22Rv1 (cell line): ENCODE results near the gene IRF1.
"Not testable (repeated sequence)": the region's sequence is repeated elsewhere in the genome, so short reads cannot be mapped to it uniquely, and the experiment has no call there.

ENCODE experiments used
- H3K27ac ChIP-seq: fragments of 450-650 bp; 2 replicates; pipeline ENCODE4 v1.5.1; 2017
- ZFX ChIP-seq: fragments of 450-650 bp; IDR thresholded peaks from 2 replicates; pipeline ENCODE4 v1.6.1; 2017; ENCODE audit warnings: antibody characterized with exemption, borderline replicate concordance
- TF ChIP-seq, protein P1 (sequence below): fragments of 450-650 bp; IDR thresholded peaks from 2 replicates; pipeline ENCODE4 v1.5.1; 2017; ENCODE audit warnings: mild to moderate bottlenecking

IRF1 gene

DNA sequence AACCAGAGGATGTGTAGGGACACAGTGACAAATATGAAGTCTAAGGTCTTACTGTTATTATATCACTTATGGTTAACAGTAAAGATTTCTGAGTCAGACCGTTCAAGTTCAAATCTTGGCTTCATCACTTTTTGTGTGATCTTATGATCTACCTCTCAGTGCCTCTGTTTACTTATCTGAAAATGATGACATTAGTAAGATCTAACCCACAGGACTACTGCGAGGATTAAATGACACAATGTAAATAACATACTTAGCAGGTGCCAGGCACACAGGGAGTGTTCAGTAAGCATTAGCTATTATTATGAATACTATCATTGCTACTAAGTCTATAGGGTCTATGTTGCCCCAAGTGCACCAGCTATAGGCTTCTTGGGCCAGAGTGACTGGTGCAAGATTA, 2.0 kb downstream of the IRF1 start:
- H3K27ac ChIP-seq, result no peak overlapping the region
- TF ChIP-seq ZFX, result no peak
- TF ChIP-seq, protein P1, sequence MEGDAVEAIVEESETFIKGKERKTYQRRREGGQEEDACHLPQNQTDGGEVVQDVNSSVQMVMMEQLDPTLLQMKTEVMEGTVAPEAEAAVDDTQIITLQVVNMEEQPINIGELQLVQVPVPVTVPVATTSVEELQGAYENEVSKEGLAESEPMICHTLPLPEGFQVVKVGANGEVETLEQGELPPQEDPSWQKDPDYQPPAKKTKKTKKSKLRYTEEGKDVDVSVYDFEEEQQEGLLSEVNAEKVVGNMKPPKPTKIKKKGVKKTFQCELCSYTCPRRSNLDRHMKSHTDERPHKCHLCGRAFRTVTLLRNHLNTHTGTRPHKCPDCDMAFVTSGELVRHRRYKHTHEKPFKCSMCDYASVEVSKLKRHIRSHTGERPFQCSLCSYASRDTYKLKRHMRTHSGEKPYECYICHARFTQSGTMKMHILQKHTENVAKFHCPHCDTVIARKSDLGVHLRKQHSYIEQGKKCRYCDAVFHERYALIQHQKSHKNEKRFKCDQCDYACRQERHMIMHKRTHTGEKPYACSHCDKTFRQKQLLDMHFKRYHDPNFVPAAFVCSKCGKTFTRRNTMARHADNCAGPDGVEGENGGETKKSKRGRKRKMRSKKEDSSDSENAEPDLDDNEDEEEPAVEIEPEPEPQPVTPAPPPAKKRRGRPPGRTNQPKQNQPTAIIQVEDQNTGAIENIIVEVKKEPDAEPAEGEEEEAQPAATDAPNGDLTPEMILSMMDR, result no peak

DNA sequence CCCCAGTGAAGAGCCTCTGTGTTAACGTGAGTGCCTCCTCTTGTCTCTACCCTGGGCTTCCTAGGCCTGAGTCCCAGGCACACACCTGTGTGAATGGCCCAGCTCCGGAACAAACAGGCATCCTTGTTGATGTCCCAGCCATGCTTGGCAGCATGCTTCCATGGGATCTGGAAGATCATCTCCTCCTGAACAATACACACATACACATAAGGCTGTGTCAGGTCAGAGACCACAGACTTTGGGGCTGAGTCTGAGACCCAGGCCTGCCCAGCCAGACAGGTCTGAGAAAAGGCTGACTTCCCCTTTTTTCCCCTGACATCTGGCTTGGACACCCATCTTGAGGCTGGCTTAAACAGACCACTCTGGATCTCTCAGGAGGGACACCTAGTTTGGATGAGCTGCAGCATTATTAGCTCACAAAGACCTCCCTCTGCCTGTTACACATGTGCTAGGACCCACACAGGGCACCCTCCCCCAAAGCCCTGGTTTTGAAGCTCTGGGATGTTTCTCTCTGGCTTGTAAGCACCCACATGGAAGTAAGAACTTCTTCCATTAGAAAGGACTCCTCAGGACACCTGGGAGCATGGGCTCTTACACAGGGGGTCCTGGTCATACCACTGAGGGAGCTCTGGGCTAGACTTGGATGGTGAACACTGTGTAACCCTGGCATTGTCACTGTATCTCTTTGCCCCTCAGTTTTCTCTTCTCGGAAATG, 2.6 kb downstream of the IRF1 start:
- TF ChIP-seq, protein P1, result no peak
- TF ChIP-seq ZFX, result no peak
- no peak overlapping the region for H3K27ac ChIP-seq

DNA sequence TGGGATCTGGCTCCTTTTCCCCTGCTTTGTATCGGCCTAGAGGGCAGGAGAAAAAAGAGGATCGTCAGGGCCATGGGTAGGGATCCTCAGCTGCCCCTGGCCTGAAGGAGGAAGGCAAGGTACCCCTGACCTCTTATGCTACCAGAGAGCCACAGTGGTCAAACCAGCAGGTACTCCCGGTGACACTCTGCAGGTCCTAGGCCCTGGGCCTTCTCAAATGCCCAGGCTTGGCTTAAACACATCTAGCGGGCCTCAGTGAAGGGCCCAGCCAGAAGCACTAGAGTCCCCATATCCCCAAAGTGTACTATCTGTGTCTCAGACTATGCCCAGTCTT, 3.5 kb downstream of the IRF1 start:
- TF ChIP-seq, protein P1, result no peak
- TF ChIP-seq ZFX, result no peak
- no peak overlapping the region for H3K27ac ChIP-seq

DNA sequence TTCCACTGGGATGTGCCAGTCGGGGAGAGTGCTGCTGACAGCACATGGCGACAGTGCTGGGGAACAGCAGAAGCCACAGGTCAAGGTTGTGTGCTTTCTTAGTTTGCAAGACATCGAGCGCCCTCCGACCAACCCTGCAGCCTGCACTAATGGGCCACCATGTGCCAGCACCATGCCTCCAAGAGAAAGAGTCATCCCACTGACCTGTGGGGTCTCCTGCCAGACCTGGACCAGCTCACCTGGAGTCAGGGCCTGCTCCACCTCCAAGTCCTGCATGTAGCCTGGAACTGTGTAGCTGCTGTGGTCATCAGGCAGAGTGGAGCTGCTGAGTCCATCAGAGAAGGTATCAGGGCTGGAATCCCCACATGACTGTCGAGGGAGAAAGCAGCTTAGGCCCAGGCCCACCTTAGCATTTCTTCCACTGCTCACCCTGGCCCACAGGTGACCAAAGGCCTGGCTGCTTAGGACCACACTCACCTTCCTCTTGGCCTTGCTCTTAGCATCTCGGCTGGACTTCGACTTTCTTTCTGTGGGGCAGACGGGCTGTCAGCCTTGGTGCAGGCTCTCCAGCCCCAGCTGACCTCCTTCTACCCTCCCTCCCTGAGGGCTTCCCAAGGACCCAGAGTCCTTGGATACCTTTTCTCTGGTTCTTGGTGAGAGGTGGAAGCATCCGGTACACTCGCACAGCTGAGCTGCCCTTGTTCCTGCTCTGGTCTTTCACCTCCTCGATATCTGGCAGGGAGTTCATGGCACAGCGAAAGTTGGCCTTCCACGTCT, 4.1 kb downstream of the IRF1 start:
- TF ChIP-seq, protein P1, result no peak
- TF ChIP-seq ZFX, result no peak
- no peak overlapping the region for H3K27ac ChIP-seq

DNA sequence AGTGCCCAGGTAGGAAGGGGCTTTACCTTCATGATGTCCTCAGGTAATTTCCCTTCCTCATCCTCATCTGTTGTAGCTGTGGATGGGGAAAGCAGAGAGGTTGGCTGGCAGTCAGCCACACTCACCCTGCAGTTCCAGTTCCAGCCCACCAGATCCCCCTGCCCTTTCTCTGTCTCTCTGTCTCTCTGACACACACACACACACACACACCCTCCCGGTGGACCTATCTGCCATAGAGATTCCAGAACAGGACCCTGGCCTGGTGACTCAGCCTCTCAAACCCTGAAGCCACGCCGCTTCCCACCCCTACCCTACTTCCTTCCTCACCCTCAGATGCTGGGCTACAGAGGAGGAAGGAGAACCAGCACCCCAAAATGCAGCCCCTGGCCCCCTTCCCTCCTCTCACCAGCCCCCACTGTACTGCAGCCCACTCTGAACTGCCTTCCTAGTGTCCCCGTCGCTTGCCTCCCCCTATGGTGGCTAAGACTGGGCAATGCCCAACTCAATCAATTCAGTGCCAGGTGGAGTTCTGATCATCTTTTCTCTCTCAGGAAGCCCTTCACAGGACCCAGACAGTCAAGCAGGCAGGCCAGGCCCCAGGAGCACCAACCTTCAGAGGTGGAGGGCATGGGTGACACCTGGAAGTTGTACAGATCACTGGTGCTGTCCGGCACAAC, 4.8 kb downstream of the IRF1 start:
- H3K27ac ChIP-seq, result no peak overlapping the region
- TF ChIP-seq, protein P1, result no peak
- no peak for TF ChIP-seq ZFX

DNA sequence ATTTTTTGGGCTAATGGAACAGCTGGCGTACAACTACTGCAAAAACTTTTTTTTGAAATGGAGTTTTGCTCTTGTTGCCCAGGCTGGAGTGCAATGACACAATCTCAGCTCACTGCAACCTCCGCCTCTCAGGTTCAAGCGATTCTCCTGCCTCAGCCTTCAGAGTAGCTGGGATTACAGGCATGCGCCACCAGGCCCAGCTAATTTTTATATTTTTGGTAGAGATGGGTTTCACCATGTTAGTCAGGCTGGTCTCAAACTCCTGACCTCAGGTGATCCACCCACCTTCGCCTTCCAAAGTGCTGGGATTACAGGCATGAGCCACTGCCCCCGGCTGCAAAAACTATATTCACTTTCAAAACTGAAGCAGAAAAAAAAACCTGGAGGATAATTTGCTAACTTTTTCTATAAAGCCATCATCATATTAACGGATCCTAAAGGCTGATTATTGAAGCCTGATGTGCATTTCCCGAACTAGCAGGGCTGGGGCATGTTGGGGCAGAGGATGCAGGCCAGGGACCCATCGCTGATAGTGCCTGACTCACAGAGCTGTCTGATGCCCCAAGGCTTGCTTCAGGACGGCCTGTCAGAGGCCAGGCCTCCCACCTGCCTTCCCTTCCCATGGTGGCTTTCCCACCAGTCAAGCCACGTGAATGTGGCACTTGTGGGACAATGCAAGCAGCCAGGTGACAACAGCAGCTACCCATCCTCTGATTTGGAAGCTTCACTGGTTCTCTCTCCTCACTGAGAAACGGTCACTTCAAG, 5.5 kb downstream of the IRF1 start:
- not testable (repeated sequence) for H3K27ac ChIP-seq

DNA sequence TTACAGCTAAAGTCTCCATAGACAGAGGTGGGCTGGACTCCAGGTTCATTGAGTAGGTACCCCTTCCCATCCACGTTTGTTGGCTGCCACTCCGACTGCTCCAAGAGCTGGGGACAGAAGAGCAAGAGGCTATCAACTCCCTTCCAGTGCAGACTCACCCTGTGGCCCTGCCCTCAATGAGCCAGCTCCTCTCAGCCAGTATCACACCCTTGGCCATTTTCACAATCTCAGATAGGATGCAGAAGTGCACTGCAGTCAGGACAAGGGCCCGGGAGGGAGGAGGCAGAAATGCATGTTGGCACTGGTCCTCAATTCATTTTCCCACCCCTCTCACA, 6.2 kb downstream of the IRF1 start:
- TF ChIP-seq, protein P1, result no peak
- TF ChIP-seq ZFX, result no peak
- H3K27ac ChIP-seq, result no peak overlapping the region
